ENCODE data around the gene OSBPL5.

DNA sequence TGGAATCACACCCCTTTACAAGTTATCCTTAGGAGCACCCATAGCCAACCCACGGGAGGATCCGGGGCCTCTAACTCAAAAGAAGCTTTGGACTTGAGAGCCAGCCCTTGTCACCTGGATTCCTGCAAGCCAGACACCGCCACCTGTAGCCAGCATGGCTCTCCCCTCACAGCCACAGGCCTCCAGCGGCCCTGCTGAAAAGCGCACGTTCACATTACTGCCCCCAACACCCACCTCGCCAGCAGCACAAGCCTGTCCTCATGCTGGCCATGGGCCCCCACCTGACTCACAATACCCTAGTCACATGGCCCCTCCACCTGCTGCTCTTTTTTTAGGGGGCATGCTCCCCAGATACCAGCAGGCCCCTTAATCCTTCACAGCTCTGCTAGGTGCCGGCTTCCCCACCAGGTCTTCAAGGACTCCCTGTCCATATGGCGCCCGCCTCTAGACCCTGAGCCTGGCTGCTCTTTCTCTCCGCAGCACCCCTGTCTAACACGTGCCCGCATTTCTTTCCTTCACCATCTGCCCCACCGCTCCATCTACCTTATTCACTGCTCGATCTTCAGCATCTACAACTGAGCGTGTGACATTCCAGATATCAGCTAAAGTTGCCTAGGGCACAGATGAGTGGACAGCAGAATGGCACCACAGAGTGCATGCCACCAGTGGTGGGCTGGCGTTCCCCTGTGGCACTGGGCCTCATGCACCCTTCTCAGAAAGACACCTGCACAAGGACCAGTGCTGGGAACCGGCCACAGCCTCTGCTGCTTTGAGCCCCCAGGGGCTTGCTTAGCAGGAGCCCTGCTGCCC, 114.5 kb downstream of the OSBPL5 start:
- TF ChIP-seq, protein P1, sequence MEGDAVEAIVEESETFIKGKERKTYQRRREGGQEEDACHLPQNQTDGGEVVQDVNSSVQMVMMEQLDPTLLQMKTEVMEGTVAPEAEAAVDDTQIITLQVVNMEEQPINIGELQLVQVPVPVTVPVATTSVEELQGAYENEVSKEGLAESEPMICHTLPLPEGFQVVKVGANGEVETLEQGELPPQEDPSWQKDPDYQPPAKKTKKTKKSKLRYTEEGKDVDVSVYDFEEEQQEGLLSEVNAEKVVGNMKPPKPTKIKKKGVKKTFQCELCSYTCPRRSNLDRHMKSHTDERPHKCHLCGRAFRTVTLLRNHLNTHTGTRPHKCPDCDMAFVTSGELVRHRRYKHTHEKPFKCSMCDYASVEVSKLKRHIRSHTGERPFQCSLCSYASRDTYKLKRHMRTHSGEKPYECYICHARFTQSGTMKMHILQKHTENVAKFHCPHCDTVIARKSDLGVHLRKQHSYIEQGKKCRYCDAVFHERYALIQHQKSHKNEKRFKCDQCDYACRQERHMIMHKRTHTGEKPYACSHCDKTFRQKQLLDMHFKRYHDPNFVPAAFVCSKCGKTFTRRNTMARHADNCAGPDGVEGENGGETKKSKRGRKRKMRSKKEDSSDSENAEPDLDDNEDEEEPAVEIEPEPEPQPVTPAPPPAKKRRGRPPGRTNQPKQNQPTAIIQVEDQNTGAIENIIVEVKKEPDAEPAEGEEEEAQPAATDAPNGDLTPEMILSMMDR (conservative IDR thresholded peaks at IDR 0.05): no peak
- TF ChIP-seq EZH2 (IDR thresholded peaks at IDR 0.05; ENCODE audit: low read depth): no peak
